ENCODE data around the gene SLC10A3. TPM values are rescaled to one million over a fixed set of nuclear protein-coding genes. Genes with fewer than 3 reads are reported as not detected.

Gene SLC10A3, protein sequence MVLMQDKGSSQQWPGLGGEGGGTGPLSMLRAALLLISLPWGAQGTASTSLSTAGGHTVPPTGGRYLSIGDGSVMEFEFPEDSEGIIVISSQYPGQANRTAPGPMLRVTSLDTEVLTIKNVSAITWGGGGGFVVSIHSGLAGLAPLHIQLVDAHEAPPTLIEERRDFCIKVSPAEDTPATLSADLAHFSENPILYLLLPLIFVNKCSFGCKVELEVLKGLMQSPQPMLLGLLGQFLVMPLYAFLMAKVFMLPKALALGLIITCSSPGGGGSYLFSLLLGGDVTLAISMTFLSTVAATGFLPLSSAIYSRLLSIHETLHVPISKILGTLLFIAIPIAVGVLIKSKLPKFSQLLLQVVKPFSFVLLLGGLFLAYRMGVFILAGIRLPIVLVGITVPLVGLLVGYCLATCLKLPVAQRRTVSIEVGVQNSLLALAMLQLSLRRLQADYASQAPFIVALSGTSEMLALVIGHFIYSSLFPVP
- total RNA-seq, result 1 to 10 TPM; 6.7 to 6.9 TPM

DNA sequence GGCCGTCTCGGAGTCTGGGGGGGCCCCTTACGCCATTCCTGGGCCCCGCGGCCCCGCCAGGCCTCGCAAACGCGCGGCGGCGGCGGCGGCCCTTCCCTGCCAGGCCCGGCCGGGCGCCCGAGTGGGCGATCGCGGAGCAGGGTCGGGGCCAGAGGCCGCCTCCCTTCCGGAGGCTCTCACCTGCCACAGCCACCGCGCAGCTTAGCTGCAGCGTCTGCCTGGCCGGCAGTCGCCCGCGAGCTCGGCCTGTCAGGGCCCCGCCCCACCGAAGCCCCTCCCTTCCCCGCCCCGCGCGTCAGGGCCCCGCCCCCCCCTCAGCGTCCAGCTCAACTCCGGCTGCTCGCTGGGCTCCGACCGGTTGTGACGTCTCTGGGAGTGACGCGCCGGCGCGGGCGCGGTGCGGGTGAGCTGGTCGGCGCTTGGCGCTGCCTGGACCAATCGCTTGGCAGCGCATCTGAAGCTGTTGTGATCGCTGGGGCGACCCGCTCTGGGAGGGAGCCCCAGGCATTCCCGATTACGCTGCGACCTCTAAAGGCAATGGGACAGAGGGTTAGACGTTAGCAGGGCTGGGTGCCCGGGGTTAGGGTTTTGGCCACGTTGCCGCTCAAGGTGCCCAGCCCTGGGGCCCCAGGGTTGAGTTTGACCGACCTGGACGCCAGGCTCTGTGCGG lies at the start of gene SLC10A3:
SLC10A3 (minus strand) TSS at position 216 of the 670 bp plus-strand sequence. CDS start 1,689 bp downstream, outside the sequence.
- Mint-ChIP-seq H3K4me1 (ENCODE audit: low read depth) (peaks cover 20% of the 10 kb centered on the region), H3K27me3 (ENCODE audit: low read depth) (no peaks in the 10 kb centered on the region), H3K9me3 (no peaks in the 10 kb centered on the region), H3K27ac (peak within 1 kb of the TSS; percentile 88), H3K36me3 (ENCODE audit: low read depth) (peaks cover 2% of the 10 kb centered on the region), H3K4me3 (peak within 1 kb of the TSS; percentile 86)
- intact Hi-C loops (cut with micrococcal nuclease), result loop anchor here (1.0 to 2.0 kb wide), 6 partner anchors 11 to 119 kb away; partner anchors contain the start of genes ATP6AP1, FAM3A, GDI1 and LAGE3
- CTCF ChIA-PET, result interaction anchor here (0.7 to 2.3 kb wide), 5 partner anchors 35 to 355 kb away, joined by 3 to 8 read pairs (median 3); partner anchors contain the start of genes FLNA and RPL10
- DNase-seq, result peak; percentile 92

DNA sequence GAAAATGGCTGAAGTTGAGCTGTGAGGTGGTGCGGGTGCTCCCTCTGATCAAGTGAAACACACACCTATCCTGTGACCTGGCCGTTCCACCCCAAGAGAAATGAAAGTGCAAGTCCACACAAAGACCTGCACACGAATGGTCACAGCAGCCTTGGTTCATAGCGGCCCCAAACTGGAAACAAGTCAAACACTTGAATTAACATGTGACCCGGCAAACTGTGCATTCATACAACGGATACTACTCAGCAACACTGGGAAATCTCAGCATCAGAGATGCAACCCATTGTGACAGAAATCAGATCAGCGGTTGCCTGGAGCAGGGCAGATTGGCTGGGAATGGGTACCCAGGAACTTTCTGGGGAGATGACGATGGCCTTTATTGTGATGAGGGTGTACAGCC lies 48.6 kb upstream of the SLC10A3 start:
- no peak overlapping the region for H3K4me3 Mint-ChIP-seq
- no peaks in the 10 kb centered on the region for H3K27me3 Mint-ChIP-seq (ENCODE audit: low read depth)
- intact Hi-C loops (cut with micrococcal nuclease), result no loop called here
- no peak for DNase-seq
- CTCF ChIA-PET, result interaction anchor here (0.8 kb wide), 1 partner anchor 8 kb away, joined by 3 read pairs; the partner anchor contains the start of gene IKBKG
- H3K4me1 Mint-ChIP-seq (ENCODE audit: low read depth), result peaks cover 28% of the 10 kb centered on the region
- H3K27ac Mint-ChIP-seq, result peak overlapping the region; percentile 65
- H3K36me3 Mint-ChIP-seq (ENCODE audit: low read depth), result peaks cover 2% of the 10 kb centered on the region
- no peaks in the 10 kb centered on the region for H3K9me3 Mint-ChIP-seq

DNA sequence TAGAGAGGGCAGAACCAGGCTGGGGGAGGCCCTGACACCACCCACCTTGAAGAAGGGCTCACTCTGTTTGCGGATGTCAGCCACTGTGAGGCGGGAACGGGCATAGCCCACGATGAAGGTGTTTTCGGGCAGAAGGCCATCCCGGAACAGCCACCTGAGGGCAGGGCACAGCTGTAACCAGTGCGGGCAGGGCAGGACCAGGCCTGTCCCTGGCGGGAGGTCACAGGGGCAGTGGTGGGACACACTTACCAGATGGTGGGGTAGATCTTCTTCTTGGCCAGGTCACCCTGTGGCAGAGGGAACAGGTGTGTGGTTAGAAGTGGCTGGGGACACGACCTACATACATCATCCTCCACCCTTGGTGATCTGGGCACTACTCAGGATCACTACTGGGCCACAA lies 45.5 kb upstream of the SLC10A3 start:
- peaks cover 8% of the 10 kb centered on the region for H3K4me1 Mint-ChIP-seq (ENCODE audit: low read depth)
- no peak overlapping the region for H3K4me3 Mint-ChIP-seq
- no peak overlapping the region for H3K27ac Mint-ChIP-seq
- H3K9me3 Mint-ChIP-seq, result no peaks in the 10 kb centered on the region
- no peaks in the 10 kb centered on the region for H3K27me3 Mint-ChIP-seq (ENCODE audit: low read depth)
- peaks cover 7% of the 10 kb centered on the region for H3K36me3 Mint-ChIP-seq (ENCODE audit: low read depth)
- intact Hi-C loops (cut with micrococcal nuclease), result no loop called here
- DNase-seq, result no peak
- CTCF ChIA-PET, result interaction anchor here (0.7 to 1.5 kb wide), 4 partner anchors 9 to 163 kb away, joined by 3 to 6 read pairs (median 4); partner anchors contain the start of gene SLC10A3

DNA sequence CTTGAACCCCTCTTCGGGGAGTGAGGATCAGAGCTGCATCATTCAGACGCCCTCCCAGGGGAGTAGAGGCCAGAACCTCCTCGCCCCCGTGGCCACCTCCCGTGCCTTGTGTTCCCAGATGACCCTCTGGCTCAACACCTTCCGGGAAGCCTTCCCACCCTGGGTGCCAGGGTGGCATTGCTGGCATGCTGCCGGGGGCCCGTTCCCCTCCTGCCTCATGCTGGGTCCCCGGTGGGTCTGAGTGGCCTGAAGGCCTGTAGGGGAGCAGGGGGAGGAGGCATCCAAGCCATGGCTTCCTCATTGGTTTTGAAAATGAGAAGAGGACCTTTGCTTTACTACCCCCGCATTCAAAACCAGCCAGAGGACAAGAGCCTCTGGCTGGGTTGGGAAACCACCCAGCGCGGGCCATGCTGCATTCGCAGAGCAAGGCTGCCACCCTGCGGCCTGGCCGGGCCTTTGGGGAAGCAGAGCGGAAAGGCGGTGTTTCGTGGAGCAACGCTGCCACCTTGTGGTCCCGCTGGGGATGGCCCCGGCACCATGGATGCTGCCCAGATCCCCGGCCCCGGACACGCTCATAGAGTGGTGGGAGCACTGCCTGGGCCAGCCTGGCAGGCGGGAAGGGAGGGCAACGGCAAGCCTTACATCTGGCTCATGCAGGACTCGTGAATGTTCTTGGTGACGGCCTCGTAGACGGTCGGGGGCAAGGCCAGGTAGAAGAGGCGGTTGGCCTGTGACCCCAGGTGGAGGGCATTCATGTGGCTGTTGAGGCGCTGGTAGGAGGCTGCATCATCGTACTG lies 44.3 kb upstream of the SLC10A3 start:
- H3K36me3 Mint-ChIP-seq (ENCODE audit: low read depth), result peaks cover 7% of the 10 kb centered on the region
- DNase-seq, result peak; percentile 91
- H3K27me3 Mint-ChIP-seq (ENCODE audit: low read depth), result no peaks in the 10 kb centered on the region
- peaks cover 8% of the 10 kb centered on the region for H3K4me1 Mint-ChIP-seq (ENCODE audit: low read depth)
- H3K9me3 Mint-ChIP-seq, result no peaks in the 10 kb centered on the region
- intact Hi-C loops (cut with micrococcal nuclease), result loop anchor here (1.0 kb wide), 1 partner anchor 163 kb away; no protein-coding TSS in a partner anchor
- peak overlapping the region; percentile 61 for H3K27ac Mint-ChIP-seq
- CTCF ChIA-PET, result interaction anchor here (0.6 to 2.2 kb wide), 7 partner anchors 8 to 418 kb away, joined by 3 to 11 read pairs (median 5); partner anchors contain the start of genes FLNA, RPL10 and SLC10A3
- H3K4me3 Mint-ChIP-seq, result no peak overlapping the region

DNA sequence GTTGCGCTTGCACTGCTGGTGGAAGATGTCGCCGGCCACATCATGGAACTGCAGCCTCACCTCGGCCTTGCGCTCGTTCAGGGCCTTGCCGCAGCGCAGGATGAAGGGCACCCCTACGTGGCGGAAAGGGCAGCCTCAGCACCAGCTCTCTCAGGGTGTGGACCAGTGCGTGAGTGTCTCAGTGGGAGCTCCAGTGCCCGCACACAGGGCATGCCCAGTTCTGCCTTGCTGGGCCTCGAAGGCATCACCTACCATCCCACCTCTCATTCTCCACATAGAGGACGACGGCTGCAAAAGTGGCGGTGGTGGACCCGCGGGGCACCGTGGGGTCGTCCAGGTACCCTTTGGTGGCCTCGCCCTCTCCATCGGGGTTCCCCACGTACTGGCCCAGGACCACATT lies 42.3 kb upstream of the SLC10A3 start:
- no peaks in the 10 kb centered on the region for H3K9me3 Mint-ChIP-seq
- intact Hi-C loops (cut with micrococcal nuclease), result no loop called here
- no peaks in the 10 kb centered on the region for H3K27me3 Mint-ChIP-seq (ENCODE audit: low read depth)
- H3K4me3 Mint-ChIP-seq, result no peak overlapping the region
- no peak for DNase-seq
- H3K36me3 Mint-ChIP-seq (ENCODE audit: low read depth), result peaks cover 7% of the 10 kb centered on the region
- CTCF ChIA-PET, result interaction anchor here (0.8 to 2.2 kb wide), 3 partner anchors 134 to 159 kb away, joined by 3 to 11 read pairs (median 5); partner anchors contain the start of genes FLNA and RPL10
- peaks cover 2% of the 10 kb centered on the region for H3K4me1 Mint-ChIP-seq (ENCODE audit: low read depth)
- H3K27ac Mint-ChIP-seq, result no peak overlapping the region

DNA sequence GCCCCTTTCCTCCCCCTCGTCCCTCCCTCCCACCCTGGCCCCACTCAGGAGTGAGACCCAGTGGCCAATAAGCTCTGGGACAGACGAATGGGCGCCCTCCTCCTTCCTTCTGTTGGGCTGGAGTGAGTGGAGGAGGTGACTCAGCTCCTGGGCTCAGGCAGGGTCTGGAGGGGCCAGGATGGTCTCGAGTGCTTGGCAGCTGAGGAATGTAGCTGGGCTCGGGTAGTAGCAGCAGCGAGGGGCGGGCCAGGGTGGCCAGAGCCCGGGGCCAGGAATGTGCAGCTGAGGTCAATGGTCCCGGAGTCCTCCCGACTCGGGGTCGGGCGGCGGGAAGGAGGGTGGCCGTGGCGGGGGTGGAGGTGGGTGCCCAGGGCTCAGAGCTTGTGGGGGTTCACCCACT lies 41.2 kb upstream of the SLC10A3 start:
- Mint-ChIP-seq H3K27me3 (ENCODE audit: low read depth) (no peaks in the 10 kb centered on the region), H3K4me3 (no peak overlapping the region), H3K36me3 (ENCODE audit: low read depth) (peaks cover 7% of the 10 kb centered on the region), H3K27ac (no peak overlapping the region), H3K9me3 (no peaks in the 10 kb centered on the region), H3K4me1 (ENCODE audit: low read depth) (peaks cover 8% of the 10 kb centered on the region)
- CTCF ChIA-PET, result interaction anchor here (0.6 to 0.8 kb wide), 3 partner anchors 42 to 207 kb away, joined by 3 read pairs; no protein-coding TSS in a partner anchor
- no peak for DNase-seq
- intact Hi-C loops (cut with micrococcal nuclease), result no loop called here

DNA sequence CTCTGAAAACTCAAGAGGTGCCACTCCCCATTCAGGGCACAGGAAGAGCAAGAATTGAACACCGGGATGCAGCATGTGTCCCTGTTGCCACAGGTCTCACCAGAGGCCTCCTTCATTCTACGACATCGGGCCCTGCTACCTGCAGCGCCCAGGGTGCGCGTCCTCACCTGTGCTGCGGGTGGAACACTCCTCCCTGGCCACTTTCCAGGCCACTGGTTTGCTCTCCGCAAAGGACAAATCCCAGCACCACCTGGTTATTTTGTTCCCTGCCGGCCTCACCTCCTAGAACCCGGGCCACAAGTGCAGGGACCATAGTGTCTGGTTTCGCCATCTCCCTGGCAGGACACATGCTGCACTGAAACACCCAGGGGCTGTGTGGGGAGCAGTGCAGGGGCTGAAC lies 39.9 kb upstream of the SLC10A3 start:
- H3K4me3 Mint-ChIP-seq, result no peak overlapping the region
- no peak for DNase-seq
- H3K36me3 Mint-ChIP-seq (ENCODE audit: low read depth), result peaks cover 7% of the 10 kb centered on the region
- intact Hi-C loops (cut with micrococcal nuclease), result no loop called here
- peaks cover 17% of the 10 kb centered on the region for H3K4me1 Mint-ChIP-seq (ENCODE audit: low read depth)
- CTCF ChIA-PET, result no interaction called here
- no peak overlapping the region for H3K27ac Mint-ChIP-seq
- H3K9me3 Mint-ChIP-seq, result no peaks in the 10 kb centered on the region
- H3K27me3 Mint-ChIP-seq (ENCODE audit: low read depth), result no peaks in the 10 kb centered on the region

DNA sequence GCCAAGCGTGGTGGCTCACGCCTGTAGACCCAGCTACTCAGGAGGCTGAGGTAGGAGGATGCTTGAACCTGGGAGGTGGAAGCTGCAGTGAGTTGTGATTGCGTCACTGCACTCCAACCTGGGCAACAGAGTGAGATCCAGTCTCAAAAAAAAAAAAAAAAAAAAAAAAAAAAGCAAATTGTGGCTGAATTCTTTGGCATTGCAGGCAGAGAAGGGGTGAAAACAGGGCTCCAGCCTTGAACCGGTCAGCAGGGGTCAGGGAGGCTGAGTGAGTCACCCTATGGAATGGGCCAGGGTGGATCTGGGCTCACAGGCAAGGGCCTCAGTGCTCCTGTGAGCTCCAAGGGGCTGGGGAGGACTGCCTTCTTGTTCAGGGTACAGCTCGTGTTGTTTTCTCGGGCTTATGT lies 38.8 kb upstream of the SLC10A3 start:
- no peak overlapping the region for H3K27ac Mint-ChIP-seq
- peaks cover 15% of the 10 kb centered on the region for H3K4me1 Mint-ChIP-seq (ENCODE audit: low read depth)
- no peaks in the 10 kb centered on the region for H3K9me3 Mint-ChIP-seq
- H3K4me3 Mint-ChIP-seq, result no peak overlapping the region
- no peaks in the 10 kb centered on the region for H3K27me3 Mint-ChIP-seq (ENCODE audit: low read depth)
- H3K36me3 Mint-ChIP-seq (ENCODE audit: low read depth), result peaks cover 7% of the 10 kb centered on the region
- intact Hi-C loops (cut with micrococcal nuclease), result loop anchor here (5.0 kb wide), 1 partner anchor 132 kb away; the partner anchor contains the start of gene RPL10
- no peak for DNase-seq
- CTCF ChIA-PET, result no interaction called here

DNA sequence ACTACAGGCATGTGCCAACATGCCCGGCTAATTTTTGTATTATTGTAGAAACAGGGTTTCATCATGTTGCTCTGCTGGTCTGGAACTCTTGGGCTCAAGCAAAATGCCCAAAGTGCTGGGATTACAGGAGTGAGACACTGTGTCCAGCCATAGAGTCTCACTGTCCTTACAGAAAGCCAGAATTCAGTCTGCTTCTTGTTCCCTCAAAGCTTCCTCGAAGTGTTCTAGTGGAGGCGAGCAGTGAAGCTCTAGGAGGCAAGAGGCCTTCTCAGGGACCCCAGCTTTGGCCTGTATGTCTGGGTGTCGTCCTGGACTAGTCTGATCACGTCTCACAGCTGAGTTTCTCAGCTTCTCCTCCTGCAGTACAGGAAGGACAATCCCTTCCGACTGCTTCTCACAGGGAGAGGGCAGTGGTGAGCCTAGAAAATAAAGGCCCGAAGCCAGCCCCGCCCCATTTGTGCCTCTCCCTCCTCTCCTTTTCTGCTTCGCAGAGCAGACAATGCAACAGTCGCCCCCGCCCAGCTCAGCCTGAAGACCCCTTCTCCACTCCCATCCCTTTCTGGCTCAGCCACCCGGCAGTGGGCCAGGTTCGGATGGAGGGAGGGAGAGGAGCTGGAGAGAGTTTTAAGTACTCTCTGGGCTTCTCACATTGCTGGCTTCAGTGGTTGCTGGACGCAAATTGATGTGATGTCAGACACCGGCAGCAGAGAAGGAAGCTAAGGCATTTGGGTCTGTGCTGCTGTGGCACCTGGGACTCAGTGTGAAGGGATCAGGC lies 36.7 kb upstream of the SLC10A3 start:
- H3K9me3 Mint-ChIP-seq, result no peaks in the 10 kb centered on the region
- intact Hi-C loops (cut with micrococcal nuclease), result loop anchor here (2.0 to 5.0 kb wide), 2 partner anchors 20 to 130 kb away; partner anchors contain the start of genes G6PD, IKBKG and RPL10
- peak overlapping the region; percentile 79 for H3K27ac Mint-ChIP-seq
- peaks cover 15% of the 10 kb centered on the region for H3K4me1 Mint-ChIP-seq (ENCODE audit: low read depth)
- CTCF ChIA-PET, result interaction anchor here (0.6 to 2.2 kb wide), 15 partner anchors 8 to 866 kb away, joined by 3 to 8 read pairs (median 4); partner anchors contain the start of gene FAM3A
- peak; percentile 84 for DNase-seq
- H3K27me3 Mint-ChIP-seq (ENCODE audit: low read depth), result no peaks in the 10 kb centered on the region
- H3K36me3 Mint-ChIP-seq (ENCODE audit: low read depth), result peaks cover 3% of the 10 kb centered on the region
- no peak overlapping the region for H3K4me3 Mint-ChIP-seq

DNA sequence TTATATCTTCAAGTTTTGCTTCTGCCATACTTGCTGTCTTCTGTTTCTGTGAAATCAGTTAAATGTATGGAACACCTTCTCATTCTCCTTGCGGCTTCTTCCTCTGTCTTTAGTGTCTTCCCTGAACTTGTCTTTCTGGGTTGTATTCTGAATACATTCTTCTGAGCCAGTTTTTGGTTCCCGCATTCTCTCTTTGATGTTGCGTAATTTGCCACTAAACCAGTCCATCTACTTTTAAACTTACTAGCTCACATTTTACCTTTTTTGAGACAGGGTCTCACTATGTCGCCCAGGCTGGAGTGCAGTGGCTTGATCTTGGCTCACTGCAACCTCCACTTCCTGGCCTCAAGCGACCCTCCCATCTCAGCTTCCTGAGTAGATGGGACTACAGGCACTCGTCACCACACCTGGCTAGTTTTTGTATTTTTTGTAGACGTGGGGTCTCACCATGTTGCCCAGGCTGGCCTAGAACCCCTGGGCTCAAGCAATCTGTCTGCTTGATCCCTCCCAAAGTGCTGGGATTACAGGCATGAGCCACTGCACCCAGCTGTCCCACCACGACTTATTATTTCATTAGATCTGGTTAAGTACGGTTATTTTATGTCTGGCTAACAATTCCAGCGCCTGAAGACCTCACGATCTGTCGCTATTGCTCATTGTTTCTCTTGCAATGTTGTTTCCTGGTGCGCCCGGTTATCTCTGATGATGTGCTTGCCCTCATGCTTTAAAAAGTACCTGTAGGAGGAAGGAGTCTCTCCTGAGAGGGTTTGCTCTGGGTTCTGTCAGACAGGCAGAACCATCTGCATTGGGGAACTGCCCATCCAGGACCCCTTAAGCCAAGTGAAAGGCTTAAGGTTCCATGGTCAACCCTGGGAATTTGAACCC lies 35.4 kb upstream of the SLC10A3 start:
- intact Hi-C loops (cut with micrococcal nuclease), result loop anchor here (2.0 to 5.0 kb wide), 2 partner anchors 21 to 129 kb away; partner anchors contain the start of genes G6PD, IKBKG and RPL10
- peak overlapping the region; percentile 66 for H3K27ac Mint-ChIP-seq
- H3K27me3 Mint-ChIP-seq (ENCODE audit: low read depth), result no peaks in the 10 kb centered on the region
- CTCF ChIA-PET, result interaction anchor here (0.8 to 1.3 kb wide), 3 partner anchors 7 to 35 kb away, joined by 3 to 6 read pairs (median 4); partner anchors contain the start of gene SLC10A3
- H3K36me3 Mint-ChIP-seq (ENCODE audit: low read depth), result no peaks in the 10 kb centered on the region
- no peaks in the 10 kb centered on the region for H3K9me3 Mint-ChIP-seq
- no peak overlapping the region for H3K4me3 Mint-ChIP-seq
- peaks cover 15% of the 10 kb centered on the region for H3K4me1 Mint-ChIP-seq (ENCODE audit: low read depth)
- peak; percentile 12 for DNase-seq

Measured in activated naive CD4-positive, alpha-beta T cell treated with anti-CD3 and anti-CD28 coated beads for 36 hours (primary cell).